ENCODE measurements around the gene SPON1. TPM values are rescaled to one million over a fixed set of nuclear protein-coding genes. Genes with fewer than 3 reads are reported as not detected.
"Not testable (repeated sequence)": the region's sequence is repeated elsewhere in the genome, so short reads cannot be mapped to it uniquely, and the experiment has no call there.

Gene SPON1
- polyA plus RNA-seq, 1 donor = 71.8 TPM

- Histone ChIP-seq H3K36me3 (ENCODE audit: control insufficient read depth, insufficient read depth, low read length) (no peaks in the 10 kb centered on the region), H3K27ac (ENCODE audit: low read length) (no peak overlapping the region), H3K4me1 (ENCODE audit: control insufficient read depth, insufficient read depth, low read length) (peaks cover 42% of the 10 kb centered on the region), H3K9me3 (ENCODE audit: control insufficient read depth, low read depth, low read length) (no peaks in the 10 kb centered on the region), H3K4me3 (ENCODE audit: low read length) (no peak overlapping the region), H3K27me3 (ENCODE audit: control insufficient read depth, insufficient read depth, low read length) (no peaks in the 10 kb centered on the region)
- no peak for DNase-seq
- no CpG with 5 or more reads among the region's 2 CpGs for WGBS (ENCODE audit: insufficient coverage, low lambda C conversion rate)
Measured at GRCh38 chr11:13972043-13972910, 9.8 kb downstream of the SPON1 start.

- Histone ChIP-seq H3K4me3 (ENCODE audit: low read length) (no peak overlapping the region), H3K9me3 (ENCODE audit: control insufficient read depth, low read depth, low read length) (no peaks in the 10 kb centered on the region), H3K27ac (ENCODE audit: low read length) (no peak overlapping the region), H3K4me1 (ENCODE audit: control insufficient read depth, insufficient read depth, low read length) (peaks cover 36% of the 10 kb centered on the region), H3K27me3 (ENCODE audit: control insufficient read depth, insufficient read depth, low read length) (no peaks in the 10 kb centered on the region), H3K36me3 (ENCODE audit: control insufficient read depth, insufficient read depth, low read length) (no peaks in the 10 kb centered on the region)
- 100% methylated on average over 3 of the region's 3 CpGs for WGBS (ENCODE audit: insufficient coverage, low lambda C conversion rate)
- DNase-seq = no peak
Measured at GRCh38 chr11:13972944-13973343, 10.4 kb downstream of the SPON1 start.

DNA sequence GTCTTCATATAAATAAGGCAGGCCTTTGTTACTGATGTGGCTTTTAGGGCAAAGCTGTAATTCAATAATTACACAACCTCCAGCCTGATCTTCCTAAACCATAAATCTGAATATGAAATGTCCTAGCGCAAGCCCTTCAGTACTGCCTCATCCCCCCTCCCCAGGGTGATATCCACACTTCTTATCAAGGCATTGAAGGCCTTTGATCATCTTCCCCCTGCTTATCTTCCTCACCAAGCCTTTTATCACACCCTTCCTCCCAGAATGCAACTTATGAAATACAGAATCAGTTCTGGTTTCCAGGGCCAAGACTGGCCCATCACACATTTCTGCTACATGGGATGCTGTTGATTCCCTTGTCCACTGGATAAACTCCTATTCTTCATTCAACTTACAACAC is 12.1 kb downstream of the SPON1 start:
- no CpG with 5 or more reads among the region's 1 CpG for WGBS (ENCODE audit: insufficient coverage, low lambda C conversion rate)

GRCh38 chr11:13983081-13983751 is 20.7 kb downstream of the SPON1 start:
- H3K36me3 ChIP-seq (ENCODE audit: control insufficient read depth, insufficient read depth, low read length) = peaks cover 8% of the 10 kb centered on the region
- H3K9me3 ChIP-seq (ENCODE audit: control insufficient read depth, low read depth, low read length) = no peaks in the 10 kb centered on the region
- no peak for DNase-seq
- H3K4me3 ChIP-seq (ENCODE audit: low read length) = no peak overlapping the region
- no peaks in the 10 kb centered on the region for H3K27me3 ChIP-seq (ENCODE audit: control insufficient read depth, insufficient read depth, low read length)
- no peak overlapping the region for H3K27ac ChIP-seq (ENCODE audit: low read length)
- peaks cover 10% of the 10 kb centered on the region for H3K4me1 ChIP-seq (ENCODE audit: control insufficient read depth, insufficient read depth, low read length)
- no CpG with 5 or more reads among the region's 12 CpGs for WGBS (ENCODE audit: insufficient coverage, low lambda C conversion rate)

More for the DNA sequence above, 12.1 kb downstream of the SPON1 start:
- Histone ChIP-seq H3K27me3 (ENCODE audit: control insufficient read depth, insufficient read depth, low read length) (no peaks in the 10 kb centered on the region), H3K4me1 (ENCODE audit: control insufficient read depth, insufficient read depth, low read length) (peaks cover 33% of the 10 kb centered on the region), H3K4me3 (ENCODE audit: low read length) (no peak overlapping the region), H3K9me3 (ENCODE audit: control insufficient read depth, low read depth, low read length) (no peaks in the 10 kb centered on the region), H3K36me3 (ENCODE audit: control insufficient read depth, insufficient read depth, low read length) (no peaks in the 10 kb centered on the region), H3K27ac (ENCODE audit: low read length) (no peak overlapping the region)
- DNase-seq = peak in 1 of 2 donors; percentile 50

- DNase-seq = no peak
- H3K4me1 ChIP-seq (ENCODE audit: control insufficient read depth, insufficient read depth, low read length) = peaks cover 2% of the 10 kb centered on the region
- no peaks in the 10 kb centered on the region for H3K27me3 ChIP-seq (ENCODE audit: control insufficient read depth, insufficient read depth, low read length)
- no peaks in the 10 kb centered on the region for H3K9me3 ChIP-seq (ENCODE audit: control insufficient read depth, low read depth, low read length)
- 50% methylated on average over 1 of the region's 4 CpGs for WGBS (ENCODE audit: insufficient coverage, low lambda C conversion rate)
- no peak overlapping the region for H3K27ac ChIP-seq (ENCODE audit: low read length)
- H3K4me3 ChIP-seq (ENCODE audit: low read length) = no peak overlapping the region
- peaks cover 8% of the 10 kb centered on the region for H3K36me3 ChIP-seq (ENCODE audit: control insufficient read depth, insufficient read depth, low read length)
Measured at GRCh38 chr11:13984616-13985450, 22.3 kb downstream of the SPON1 start.

- H3K27ac ChIP-seq (ENCODE audit: low read length); H3K4me1 ChIP-seq (ENCODE audit: control insufficient read depth, insufficient read depth, low read length); H3K9me3 ChIP-seq (ENCODE audit: control insufficient read depth, low read depth, low read length); H3K4me3 ChIP-seq (ENCODE audit: low read length); H3K27me3 ChIP-seq (ENCODE audit: control insufficient read depth, insufficient read depth, low read length); DNase-seq; H3K36me3 ChIP-seq (ENCODE audit: control insufficient read depth, insufficient read depth, low read length): not testable (repeated sequence)
- no CpG with 5 or more reads among the region's 5 CpGs for WGBS (ENCODE audit: insufficient coverage, low lambda C conversion rate)
Measured at GRCh38 chr11:13986695-13987094, 24.2 kb downstream of the SPON1 start.

- WGBS (ENCODE audit: insufficient coverage, low lambda C conversion rate) = no CpG with 5 or more reads among the region's 15 CpGs
- H3K4me3 ChIP-seq (ENCODE audit: low read length) = peak overlapping the region; percentile 11
- not testable (repeated sequence) for H3K9me3 ChIP-seq (ENCODE audit: control insufficient read depth, low read depth, low read length); H3K27me3 ChIP-seq (ENCODE audit: control insufficient read depth, insufficient read depth, low read length); H3K36me3 ChIP-seq (ENCODE audit: control insufficient read depth, insufficient read depth, low read length)
- peaks cover 34% of the 10 kb centered on the region for H3K4me1 ChIP-seq (ENCODE audit: control insufficient read depth, insufficient read depth, low read length)
- peak; percentile 77 to 85 for DNase-seq
- peak overlapping the region; percentile 79 for H3K27ac ChIP-seq (ENCODE audit: low read length)
Measured at GRCh38 chr11:13992158-13992856, 29.8 kb downstream of the SPON1 start.

- Histone ChIP-seq H3K27ac (ENCODE audit: low read length) (peak overlapping the region; percentile 79), H3K36me3 (ENCODE audit: control insufficient read depth, insufficient read depth, low read length) (no peaks in the 10 kb centered on the region), H3K4me1 (ENCODE audit: control insufficient read depth, insufficient read depth, low read length) (peaks cover 34% of the 10 kb centered on the region), H3K27me3 (ENCODE audit: control insufficient read depth, insufficient read depth, low read length) (no peaks in the 10 kb centered on the region), H3K4me3 (ENCODE audit: low read length) (peak overlapping the region; percentile 9), H3K9me3 (ENCODE audit: control insufficient read depth, low read depth, low read length) (no peaks in the 10 kb centered on the region)
- DNase-seq = peak; percentile 57 to 75
- no CpG with 5 or more reads among the region's 7 CpGs for WGBS (ENCODE audit: insufficient coverage, low lambda C conversion rate)
Measured at GRCh38 chr11:13993096-13993765, 30.7 kb downstream of the SPON1 start.

DNA sequence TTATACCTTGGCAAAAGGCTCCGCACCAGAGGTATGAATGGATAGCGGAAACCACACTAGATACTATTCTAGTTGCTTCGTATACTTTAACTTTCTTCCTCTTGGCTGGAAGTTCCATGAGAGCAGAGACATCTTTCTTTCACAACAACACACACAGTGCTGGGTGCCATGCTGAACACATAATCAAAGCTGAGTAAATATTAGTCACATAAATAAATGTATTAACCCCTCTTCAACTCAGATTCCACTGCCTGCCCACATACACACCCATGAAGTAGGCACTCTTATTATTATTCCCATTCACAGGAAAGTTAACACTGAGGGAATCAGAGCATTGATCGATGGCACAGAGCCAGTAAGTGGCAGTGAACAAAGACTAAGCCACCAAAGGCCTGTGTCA is 35.4 kb downstream of the SPON1 start:
- Histone ChIP-seq H3K9me3 (ENCODE audit: control insufficient read depth, low read depth, low read length) (peaks cover 6% of the 10 kb centered on the region), H3K36me3 (ENCODE audit: control insufficient read depth, insufficient read depth, low read length) (peaks cover 4% of the 10 kb centered on the region), H3K27ac (ENCODE audit: low read length) (no peak overlapping the region), H3K4me1 (ENCODE audit: control insufficient read depth, insufficient read depth, low read length) (peaks cover 23% of the 10 kb centered on the region), H3K4me3 (ENCODE audit: low read length) (no peak overlapping the region), H3K27me3 (ENCODE audit: control insufficient read depth, insufficient read depth, low read length) (no peaks in the 10 kb centered on the region)
- no peak for DNase-seq
- WGBS (ENCODE audit: insufficient coverage, low lambda C conversion rate) = 100% methylated on average over 1 of the region's 4 CpGs
